Measurements from ENCODE around the gene NOTUM. TPM values are rescaled to one million over a fixed set of nuclear protein-coding genes. Genes with fewer than 3 reads are reported as not detected.

Gene NOTUM
- total RNA-seq, 1 donor from 2014 or later = 1.7 TPM

DNA sequence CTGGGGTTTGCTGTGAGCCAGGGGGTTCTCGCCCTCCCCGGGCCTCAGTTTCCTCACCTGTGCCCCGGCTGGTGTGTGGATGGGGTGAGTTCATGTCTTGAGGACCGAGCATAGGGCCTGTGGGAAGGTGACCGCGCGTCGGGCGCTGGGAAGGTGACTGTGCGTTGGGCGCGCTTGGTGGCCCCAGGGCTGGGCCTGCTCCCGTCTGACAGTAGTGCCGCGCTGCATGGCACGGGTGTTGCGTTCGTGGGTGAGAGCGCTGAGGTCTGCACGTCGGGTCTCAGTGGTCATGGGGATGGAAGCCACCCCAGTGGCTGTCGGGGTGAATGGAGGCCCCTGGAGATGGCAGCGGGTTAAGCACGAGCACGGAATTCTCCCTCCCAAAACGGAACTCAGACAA lies 25.6 kb upstream of the NOTUM start:
- no peaks in the 10 kb centered on the region for H3K79me2 ChIP-seq (ENCODE audit: insufficient read depth, low read length)
- DNase-seq (ENCODE audit: low read depth) = no peak
- no peak overlapping the region for H3K4me2 ChIP-seq (ENCODE audit: low read length)
- H3K4me1 ChIP-seq (ENCODE audit: insufficient read depth, low read length) = peaks cover 3% of the 10 kb centered on the region
- Mint-ChIP-seq H3K4me3 (ENCODE audit: unreplicated experiment) (no peak overlapping the region), H3K27ac (ENCODE audit: unreplicated experiment) (no peak overlapping the region), H3K27me3 (ENCODE audit: low read depth, unreplicated experiment) (no peaks in the 10 kb centered on the region), H3K4me1 (ENCODE audit: low read depth, unreplicated experiment) (no peaks in the 10 kb centered on the region), H3K36me3 (ENCODE audit: low read depth, unreplicated experiment) (peaks cover 19% of the 10 kb centered on the region), H3K9me3 (ENCODE audit: unreplicated experiment) (peaks cover 5% of the 10 kb centered on the region)
- no peaks in the 10 kb centered on the region for H3K27me3 ChIP-seq (ENCODE audit: insufficient read depth, low read length)
- FAIRE-seq = no peak
- TF ChIP-seq, protein P1, sequence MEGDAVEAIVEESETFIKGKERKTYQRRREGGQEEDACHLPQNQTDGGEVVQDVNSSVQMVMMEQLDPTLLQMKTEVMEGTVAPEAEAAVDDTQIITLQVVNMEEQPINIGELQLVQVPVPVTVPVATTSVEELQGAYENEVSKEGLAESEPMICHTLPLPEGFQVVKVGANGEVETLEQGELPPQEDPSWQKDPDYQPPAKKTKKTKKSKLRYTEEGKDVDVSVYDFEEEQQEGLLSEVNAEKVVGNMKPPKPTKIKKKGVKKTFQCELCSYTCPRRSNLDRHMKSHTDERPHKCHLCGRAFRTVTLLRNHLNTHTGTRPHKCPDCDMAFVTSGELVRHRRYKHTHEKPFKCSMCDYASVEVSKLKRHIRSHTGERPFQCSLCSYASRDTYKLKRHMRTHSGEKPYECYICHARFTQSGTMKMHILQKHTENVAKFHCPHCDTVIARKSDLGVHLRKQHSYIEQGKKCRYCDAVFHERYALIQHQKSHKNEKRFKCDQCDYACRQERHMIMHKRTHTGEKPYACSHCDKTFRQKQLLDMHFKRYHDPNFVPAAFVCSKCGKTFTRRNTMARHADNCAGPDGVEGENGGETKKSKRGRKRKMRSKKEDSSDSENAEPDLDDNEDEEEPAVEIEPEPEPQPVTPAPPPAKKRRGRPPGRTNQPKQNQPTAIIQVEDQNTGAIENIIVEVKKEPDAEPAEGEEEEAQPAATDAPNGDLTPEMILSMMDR (IDR thresholded peaks at IDR 0.05; ENCODE audit: insufficient read depth, low read depth, low read length) = no peak
- TF ChIP-seq EZH2 (IDR thresholded peaks at IDR 0.05; ENCODE audit: insufficient read depth, low read length) = no peak
- H3K9me3 ChIP-seq (ENCODE audit: insufficient read depth, low read depth, low read length) = no peaks in the 10 kb centered on the region
- H3K9ac ChIP-seq (ENCODE audit: low read length) = no peak overlapping the region
- no peak overlapping the region for H2AFZ ChIP-seq (ENCODE audit: low read depth, low read length)
- H3K27ac ChIP-seq (ENCODE audit: low read depth, low read length) = no peak overlapping the region
- no peak overlapping the region for H3K4me3 ChIP-seq (ENCODE audit: insufficient read depth, low read depth, low read length)
- peaks cover 10% of the 10 kb centered on the region for H3K36me3 ChIP-seq (ENCODE audit: insufficient read depth, low read length)
- peaks cover 35% of the 10 kb centered on the region for H4K20me1 ChIP-seq (ENCODE audit: insufficient read depth, low read length)

DNA sequence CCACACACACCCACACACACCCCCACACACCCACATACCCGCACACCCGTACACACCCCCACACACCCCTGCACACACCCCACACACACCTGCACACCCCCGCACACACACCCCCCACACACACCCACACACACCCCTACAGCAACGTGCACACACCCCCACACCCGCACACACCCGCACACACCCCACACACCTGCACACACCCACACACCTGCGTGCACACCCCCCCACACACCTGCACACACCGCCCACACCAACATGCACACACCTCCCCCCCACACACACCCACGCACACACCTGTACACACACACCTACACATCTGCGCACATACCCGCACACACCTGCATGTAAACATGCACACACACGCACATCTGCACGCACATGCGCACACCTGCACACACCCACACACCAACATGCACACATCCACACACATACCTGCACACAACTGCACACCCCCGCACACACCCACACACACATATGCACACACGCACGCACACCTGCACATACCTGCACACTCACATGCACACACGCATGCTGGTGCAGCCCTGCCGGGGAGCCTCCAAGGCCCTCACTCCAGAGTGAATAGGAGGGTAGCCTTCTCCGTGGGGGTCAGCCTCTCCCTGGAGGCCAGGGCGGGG lies 23.9 kb upstream of the NOTUM start:
- H3K9me3 Mint-ChIP-seq (ENCODE audit: unreplicated experiment) = no peaks in the 10 kb centered on the region
- Histone ChIP-seq H3K4me1 (ENCODE audit: insufficient read depth, low read length) (no peaks in the 10 kb centered on the region), H3K9ac (ENCODE audit: low read length) (no peak overlapping the region), H2AFZ (ENCODE audit: low read depth, low read length) (no peak overlapping the region), H3K4me2 (ENCODE audit: low read length) (no peak overlapping the region), H3K27me3 (ENCODE audit: insufficient read depth, low read length) (no peaks in the 10 kb centered on the region), H3K36me3 (ENCODE audit: insufficient read depth, low read length) (peaks cover 14% of the 10 kb centered on the region), H4K20me1 (ENCODE audit: insufficient read depth, low read length) (peaks cover 24% of the 10 kb centered on the region), H3K79me2 (ENCODE audit: insufficient read depth, low read length) (no peaks in the 10 kb centered on the region), H3K27ac (ENCODE audit: low read depth, low read length) (no peak overlapping the region), H3K9me3 (ENCODE audit: insufficient read depth, low read depth, low read length) (no peaks in the 10 kb centered on the region), H3K4me3 (ENCODE audit: insufficient read depth, low read depth, low read length) (no peak overlapping the region)
- H3K36me3 Mint-ChIP-seq (ENCODE audit: low read depth, unreplicated experiment) = peaks cover 18% of the 10 kb centered on the region
- FAIRE-seq (no peak), DNase-seq (ENCODE audit: low read depth) (no peak)
- peaks cover 5% of the 10 kb centered on the region for H3K4me1 Mint-ChIP-seq (ENCODE audit: low read depth, unreplicated experiment)
- no peak overlapping the region for H3K4me3 Mint-ChIP-seq (ENCODE audit: unreplicated experiment)
- no peak overlapping the region for H3K27ac Mint-ChIP-seq (ENCODE audit: unreplicated experiment)
- no peaks in the 10 kb centered on the region for H3K27me3 Mint-ChIP-seq (ENCODE audit: low read depth, unreplicated experiment)
- TF ChIP-seq EZH2 (IDR thresholded peaks at IDR 0.05; ENCODE audit: insufficient read depth, low read length) = no peak
- TF ChIP-seq, protein P1 (IDR thresholded peaks at IDR 0.05; ENCODE audit: insufficient read depth, low read depth, low read length) = no peak

DNA sequence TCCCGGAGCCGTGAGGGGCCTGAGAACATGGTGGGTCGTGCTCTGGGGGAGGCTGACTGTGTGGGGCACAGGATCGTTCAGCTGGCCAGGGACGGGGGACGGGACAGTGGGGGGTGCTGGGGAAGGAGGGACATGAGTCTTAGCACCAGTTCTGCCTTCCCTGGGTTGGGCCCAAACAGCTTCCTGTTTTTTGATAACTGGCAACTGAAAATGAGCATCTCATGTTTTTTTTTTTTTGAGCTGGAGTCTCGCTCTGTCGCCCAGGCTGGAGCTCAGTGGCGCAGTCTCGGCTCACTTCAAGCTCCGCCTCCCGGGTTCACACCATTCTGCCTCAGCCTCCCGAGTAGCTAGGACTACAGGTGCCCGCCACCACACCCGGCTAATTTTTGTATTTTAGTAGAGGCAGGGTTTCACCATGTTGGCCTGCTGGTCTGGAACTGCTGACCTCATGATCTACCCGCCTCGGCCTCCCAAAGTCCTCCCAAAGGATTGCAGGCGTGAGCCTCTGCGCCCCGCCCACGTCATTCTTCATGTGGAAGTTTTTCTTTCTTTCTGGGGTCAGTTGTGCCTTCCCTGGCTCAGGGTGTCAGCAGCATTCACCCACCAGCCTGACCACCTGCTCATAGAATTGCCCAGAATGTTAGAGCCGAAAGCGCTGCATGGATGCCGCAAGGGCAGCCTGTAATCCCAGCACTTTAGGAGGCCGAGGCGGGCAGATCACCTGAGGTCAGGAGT lies 22.8 kb upstream of the NOTUM start:
- Histone ChIP-seq H3K4me1 (ENCODE audit: insufficient read depth, low read length) (no peaks in the 10 kb centered on the region), H2AFZ (ENCODE audit: low read depth, low read length) (no peak overlapping the region), H3K36me3 (ENCODE audit: insufficient read depth, low read length) (peaks cover 18% of the 10 kb centered on the region), H3K79me2 (ENCODE audit: insufficient read depth, low read length) (peaks cover 1% of the 10 kb centered on the region), H3K9me3 (ENCODE audit: insufficient read depth, low read depth, low read length) (no peaks in the 10 kb centered on the region), H3K4me3 (ENCODE audit: insufficient read depth, low read depth, low read length) (no peak overlapping the region), H3K9ac (ENCODE audit: low read length) (no peak overlapping the region), H3K27me3 (ENCODE audit: insufficient read depth, low read length) (no peaks in the 10 kb centered on the region), H3K4me2 (ENCODE audit: low read length) (no peak overlapping the region), H4K20me1 (ENCODE audit: insufficient read depth, low read length) (peaks cover 17% of the 10 kb centered on the region), H3K27ac (ENCODE audit: low read depth, low read length) (no peak overlapping the region)
- no peak for FAIRE-seq
- H3K4me1 Mint-ChIP-seq (ENCODE audit: low read depth, unreplicated experiment) = peaks cover 5% of the 10 kb centered on the region
- DNase-seq (ENCODE audit: low read depth) = no peak
- no peak overlapping the region for H3K27ac Mint-ChIP-seq (ENCODE audit: unreplicated experiment)
- peaks cover 14% of the 10 kb centered on the region for H3K36me3 Mint-ChIP-seq (ENCODE audit: low read depth, unreplicated experiment)
- no peak overlapping the region for H3K4me3 Mint-ChIP-seq (ENCODE audit: unreplicated experiment)
- H3K9me3 Mint-ChIP-seq (ENCODE audit: unreplicated experiment) = no peaks in the 10 kb centered on the region
- TF ChIP-seq, protein P1 (IDR thresholded peaks at IDR 0.05; ENCODE audit: insufficient read depth, low read depth, low read length) = no peak
- TF ChIP-seq EZH2 (IDR thresholded peaks at IDR 0.05; ENCODE audit: insufficient read depth, low read length) = no peak
- H3K27me3 Mint-ChIP-seq (ENCODE audit: low read depth, unreplicated experiment) = no peaks in the 10 kb centered on the region
